Measurements from ENCODE around the gene STAG1. TPM values are rescaled to one million over a fixed set of nuclear protein-coding genes. Genes with fewer than 3 reads are reported as not detected.

The STAG1 gene
- total and polyA plus RNA-seq, 9 of the 15 experiments (the other 6 are each of a cell fraction or from before 2014, with no cell fraction given): 2.7 to 17.7 (median 8.8) TPM

- peak; percentile 50; the same call in 1 of the 2 replicates for TF ChIP-seq PML (IDR thresholded peaks at IDR 0.05; ENCODE audit: low read length)
- peak; percentile 83 for TF ChIP-seq CCNT2 (IDR thresholded peaks at IDR 0.05; ENCODE audit: borderline replicate concordance, extremely low read depth, insufficient read length, low read depth, low read length)
- no peak for TF ChIP-seq ZNF165 (CRISPR knock-in tag; IDR thresholded peaks at IDR 0.05; ENCODE audit: borderline replicate concordance)
- TF ChIP-seq SMARCE1 (IDR thresholded peaks at IDR 0.05): no peak
- TF ChIP-seq ZNF146 (CRISPR knock-in tag; IDR thresholded peaks at IDR 0.05; ENCODE audit: unreplicated experiment): no peak
- peak; percentile 87 for TF ChIP-seq E2F8 (IDR thresholded peaks at IDR 0.05; ENCODE audit: low read depth, partially characterized antibody)
- no peak for TF ChIP-seq CEBPZ (IDR thresholded peaks at IDR 0.05; ENCODE audit: borderline replicate concordance, low read depth, low read length)
- TF ChIP-seq SP1 (CRISPR knock-in tag; IDR thresholded peaks at IDR 0.05): peak; percentile 83
- TF ChIP-seq SAFB (IDR thresholded peaks at IDR 0.05; ENCODE audit: borderline replicate concordance, low read depth, low read length): peak; percentile 78
- TF ChIP-seq RAD21 (CRISPR knock-in tag; conservative IDR thresholded peaks at IDR 0.05 in 1 of 2, IDR thresholded peaks at IDR 0.05 in 1 of 2): peak; percentile 31 to 62; a peak in 3 of 4 replicates
- no peak for TF ChIP-seq HNRNPH1 (optimal IDR thresholded peaks at IDR 0.05; ENCODE audit: low read depth, low read length)
- TF ChIP-seq KDM1A (IDR thresholded peaks at IDR 0.05): no peak
- no peak for TF ChIP-seq MTA1 (IDR thresholded peaks at IDR 0.05; ENCODE audit: borderline replicate concordance)
- no peak for TF ChIP-seq ZNF224 (CRISPR knock-in tag; IDR thresholded peaks at IDR 0.05)
- no peak for TF ChIP-seq SMAD1 (IDR thresholded peaks at IDR 0.05; ENCODE audit: low read depth, low read length, partially characterized antibody)
- no peak for TF ChIP-seq GABPB2 (CRISPR knock-in tag; conservative IDR thresholded peaks at IDR 0.05)
- peak; percentile 32 for TF ChIP-seq PRDM10 (IDR thresholded peaks at IDR 0.05; ENCODE audit: partially characterized antibody)
Observed at GRCh38 chr3:136752422-136753325, 496 bp upstream of the STAG1 start (continued).

All from K562 (cell line).